Measurements from ENCODE around the gene C5orf15. TPM values are rescaled to one million over a fixed set of nuclear protein-coding genes. Genes with fewer than 3 reads are reported as not detected.
"Not testable (repeated sequence)": the region's sequence is repeated elsewhere in the genome, so short reads cannot be mapped to it uniquely, and the experiment has no call there.

Gene C5orf15
- total RNA-seq, 1 donor from 2014 or later = 63.7 TPM

DNA sequence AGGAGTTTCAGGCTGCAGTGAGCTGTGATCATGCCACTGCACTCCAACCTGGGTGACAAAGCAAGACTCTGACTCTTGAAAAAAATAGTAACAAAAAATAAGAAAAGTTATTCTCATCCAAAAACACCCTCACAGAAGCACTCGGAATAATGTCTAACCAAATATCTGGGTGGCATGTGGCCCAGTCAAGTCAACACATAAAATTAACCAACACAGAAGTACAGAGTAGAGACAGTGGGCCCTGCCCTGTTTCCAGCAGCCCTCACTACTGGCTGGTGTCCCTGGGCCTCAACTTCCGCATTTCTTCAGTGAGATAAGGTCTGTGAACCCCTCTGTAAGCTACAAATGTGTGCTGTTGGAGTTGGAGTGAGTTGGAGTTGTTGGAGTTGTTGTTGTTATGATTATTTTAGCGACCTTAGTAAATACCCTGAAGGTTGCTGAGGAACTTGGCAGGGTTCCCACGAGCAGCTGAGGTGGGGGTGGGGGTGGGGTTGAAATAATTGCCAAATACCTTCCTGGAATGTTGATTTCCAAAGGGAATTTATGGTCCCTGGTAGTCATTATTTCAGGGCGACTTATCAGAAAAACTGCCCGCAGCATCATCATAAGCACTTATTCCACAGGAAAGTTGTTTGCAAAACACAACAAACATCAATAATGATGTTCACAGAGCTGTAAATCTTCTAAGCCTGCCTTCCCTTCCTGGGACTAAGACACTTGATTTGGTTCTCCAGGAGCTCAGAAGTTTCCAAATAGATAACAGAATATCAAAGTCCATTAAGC, 30.2 kb downstream of the C5orf15 start:
- H3K36me3 Mint-ChIP-seq (ENCODE audit: low read depth) = no peaks in the 10 kb centered on the region
- no peak for DNase-seq (ENCODE audit: low spot score)
- H3K27ac Mint-ChIP-seq = no peak overlapping the region

DNA sequence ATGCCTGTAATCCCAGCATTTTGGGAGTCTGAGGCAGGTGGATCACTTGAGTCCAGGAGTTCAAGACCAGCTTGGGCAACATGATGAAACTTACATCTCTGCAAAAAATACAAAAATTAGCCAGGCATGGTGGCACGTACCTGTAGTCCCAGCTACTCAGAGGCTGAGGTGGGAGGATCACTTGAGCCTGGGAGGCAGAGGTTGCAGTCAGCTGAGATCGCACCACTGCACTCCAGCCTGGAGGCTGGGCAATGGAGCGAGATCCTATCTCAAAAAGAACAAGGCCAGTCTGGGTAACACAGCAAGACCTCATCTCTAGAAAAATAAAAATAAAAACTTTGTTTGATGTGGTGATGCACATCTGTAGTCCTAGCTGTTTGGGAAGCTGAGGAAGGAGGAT, 30.8 kb downstream of the C5orf15 start:
- H3K9me3 Mint-ChIP-seq = not testable (repeated sequence)

More for the DNA sequence above, 30.2 kb downstream of the C5orf15 start:
- intact Hi-C loops (cut with micrococcal nuclease) = no loop called here
- Mint-ChIP-seq H3K4me1 (ENCODE audit: low read depth) (peaks cover 21% of the 10 kb centered on the region), H3K4me3 (ENCODE audit: low read depth) (no peak overlapping the region), H3K9me3 (no peaks in the 10 kb centered on the region), H3K27me3 (ENCODE audit: low read depth) (no peaks in the 10 kb centered on the region)

DNA sequence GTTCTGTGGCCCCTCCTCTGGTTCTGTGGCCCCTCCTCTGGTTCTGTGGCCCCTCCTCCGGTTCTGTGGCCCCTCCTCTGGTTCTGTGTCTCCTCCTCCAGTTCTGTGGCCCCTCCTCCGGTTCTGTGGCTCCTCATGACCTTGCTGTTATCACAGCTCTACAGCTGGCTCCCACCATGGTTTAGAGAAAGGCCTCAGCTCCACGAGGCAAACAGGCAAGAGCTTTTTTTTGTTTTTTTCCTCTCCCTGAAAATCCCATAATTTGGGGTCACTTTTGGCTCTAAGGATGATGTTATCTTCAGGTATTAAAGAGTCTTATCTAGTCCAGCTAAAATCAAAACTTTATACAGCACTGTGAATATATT, 31.8 kb downstream of the C5orf15 start:
- H3K27ac Mint-ChIP-seq = peak overlapping the region; percentile 17
- peaks cover 32% of the 10 kb centered on the region for H3K4me1 Mint-ChIP-seq (ENCODE audit: low read depth)
- H3K36me3 Mint-ChIP-seq (ENCODE audit: low read depth) = no peaks in the 10 kb centered on the region
- no peaks in the 10 kb centered on the region for H3K9me3 Mint-ChIP-seq
- DNase-seq (ENCODE audit: low spot score) = no peak
- H3K4me3 Mint-ChIP-seq (ENCODE audit: low read depth) = no peak overlapping the region
- intact Hi-C loops (cut with micrococcal nuclease) = no loop called here
- no peaks in the 10 kb centered on the region for H3K27me3 Mint-ChIP-seq (ENCODE audit: low read depth)

More for the DNA sequence above, 30.8 kb downstream of the C5orf15 start:
- H3K4me3 Mint-ChIP-seq (ENCODE audit: low read depth); H3K27ac Mint-ChIP-seq; intact Hi-C loops (cut with micrococcal nuclease); DNase-seq (ENCODE audit: low spot score); H3K27me3 Mint-ChIP-seq (ENCODE audit: low read depth); H3K36me3 Mint-ChIP-seq (ENCODE audit: low read depth): not testable (repeated sequence)
- peaks cover 27% of the 10 kb centered on the region for H3K4me1 Mint-ChIP-seq (ENCODE audit: low read depth)

DNA sequence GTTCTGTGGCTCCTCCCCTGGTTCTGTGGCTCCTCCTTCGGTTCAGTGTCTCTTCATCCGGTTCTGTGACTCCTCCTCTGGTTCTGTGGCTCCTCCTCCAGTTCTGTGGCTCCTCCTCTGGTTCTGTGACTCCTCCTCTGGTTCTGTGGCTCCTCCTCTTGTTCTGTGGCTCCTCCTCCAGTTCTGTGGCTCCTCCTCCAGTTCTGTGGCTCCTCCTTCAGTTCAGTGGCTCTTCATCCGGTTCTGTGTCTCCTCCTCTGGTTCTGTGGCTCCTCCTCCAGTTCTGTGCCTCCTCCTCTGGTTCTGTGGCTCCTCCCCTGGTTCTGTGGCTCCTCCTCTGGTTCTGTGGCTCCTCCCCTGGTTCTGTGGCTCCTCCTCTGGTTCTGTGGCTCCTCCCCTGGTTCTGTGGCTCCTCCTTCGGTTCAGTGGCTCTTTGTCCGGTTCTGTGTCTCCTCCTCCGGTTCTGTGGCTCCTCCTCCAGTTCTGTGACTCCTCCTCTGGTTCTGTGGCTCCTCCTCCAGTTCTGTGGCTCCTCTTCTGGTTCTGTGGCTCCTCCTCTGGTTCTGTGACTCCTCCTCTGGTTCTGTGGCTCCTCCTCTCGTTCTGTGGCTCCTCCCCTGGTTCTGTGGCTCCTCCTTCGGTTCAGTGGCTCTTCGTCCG, 32.3 kb downstream of the C5orf15 start:
- H3K4me3 Mint-ChIP-seq (ENCODE audit: low read depth); H3K27ac Mint-ChIP-seq; DNase-seq (ENCODE audit: low spot score); H3K36me3 Mint-ChIP-seq (ENCODE audit: low read depth); H3K27me3 Mint-ChIP-seq (ENCODE audit: low read depth); H3K9me3 Mint-ChIP-seq; intact Hi-C loops (cut with micrococcal nuclease): not testable (repeated sequence)
- peaks cover 37% of the 10 kb centered on the region for H3K4me1 Mint-ChIP-seq (ENCODE audit: low read depth)

DNA sequence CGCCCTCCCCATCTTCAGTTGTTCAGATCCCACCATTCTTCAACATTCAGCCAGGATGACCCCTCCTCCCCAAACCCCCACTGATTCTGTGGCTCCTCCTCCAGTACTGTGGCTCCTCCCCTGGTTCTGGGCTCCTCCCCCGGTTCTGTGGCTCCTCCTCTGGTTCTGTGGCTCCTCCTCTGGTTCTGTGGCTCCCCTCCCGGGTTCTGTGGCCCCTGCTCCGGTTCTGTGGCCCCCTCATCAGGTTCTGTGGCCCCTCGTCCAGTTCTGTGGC, 32.8 kb downstream of the C5orf15 start:
- H3K9me3 Mint-ChIP-seq = no peaks in the 10 kb centered on the region
- DNase-seq (ENCODE audit: low spot score) = no peak
- H3K4me3 Mint-ChIP-seq (ENCODE audit: low read depth) = no peak overlapping the region
- no peaks in the 10 kb centered on the region for H3K27me3 Mint-ChIP-seq (ENCODE audit: low read depth)
- H3K36me3 Mint-ChIP-seq (ENCODE audit: low read depth) = no peaks in the 10 kb centered on the region
- no peak overlapping the region for H3K27ac Mint-ChIP-seq
- peaks cover 43% of the 10 kb centered on the region for H3K4me1 Mint-ChIP-seq (ENCODE audit: low read depth)
- intact Hi-C loops (cut with micrococcal nuclease) = no loop called here

DNA sequence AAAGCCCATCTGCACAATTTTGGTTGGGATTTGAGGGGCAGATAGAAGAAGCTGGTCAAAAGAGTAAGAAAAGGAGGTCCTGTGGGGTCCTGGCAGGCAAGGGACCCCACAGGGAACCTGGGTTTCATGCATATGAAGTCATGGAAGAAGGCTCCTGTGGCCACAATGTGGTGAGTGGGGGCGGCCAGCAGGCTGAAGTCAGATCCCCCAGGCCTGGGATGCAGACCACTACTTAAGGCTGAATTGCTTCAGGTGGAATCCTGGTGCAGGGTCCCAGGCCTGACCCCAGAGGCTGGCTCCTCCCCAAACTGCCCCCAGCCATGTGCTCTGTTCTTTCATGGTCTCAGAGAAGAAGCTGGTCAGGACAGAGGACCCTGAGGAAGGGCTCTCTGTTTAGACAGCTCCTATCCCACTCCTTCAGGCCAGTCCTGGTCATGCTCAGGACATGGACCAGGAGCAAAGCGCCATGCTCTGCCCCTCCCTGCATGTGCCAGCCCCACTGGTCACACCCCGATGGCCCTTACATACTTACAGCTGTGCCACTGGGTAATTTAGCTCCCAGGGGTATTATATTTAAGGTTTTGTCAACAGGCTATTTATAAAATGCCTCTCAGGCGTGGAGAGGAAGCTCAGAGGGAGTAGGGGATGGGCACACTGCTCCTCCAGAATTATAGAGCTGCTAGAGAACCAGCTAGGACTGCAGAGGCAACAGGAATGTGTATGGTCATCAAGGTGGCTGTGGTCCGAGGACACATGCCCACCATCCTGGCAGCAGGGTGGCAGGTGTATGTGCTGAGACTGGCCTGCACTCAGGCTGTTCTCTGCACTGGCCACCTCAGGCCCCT, 33.4 kb downstream of the C5orf15 start:
- intact Hi-C loops (cut with micrococcal nuclease) = loop anchor here (5.0 kb wide), 2 partner anchors 43 to 823 kb away; no protein-coding TSS in a partner anchor
- H3K27ac Mint-ChIP-seq = peak overlapping the region; percentile 76
- no peaks in the 10 kb centered on the region for H3K27me3 Mint-ChIP-seq (ENCODE audit: low read depth)
- no peak overlapping the region for H3K4me3 Mint-ChIP-seq (ENCODE audit: low read depth)
- no peaks in the 10 kb centered on the region for H3K9me3 Mint-ChIP-seq
- no peaks in the 10 kb centered on the region for H3K36me3 Mint-ChIP-seq (ENCODE audit: low read depth)
- no peak for DNase-seq (ENCODE audit: low spot score)
- H3K4me1 Mint-ChIP-seq (ENCODE audit: low read depth) = peaks cover 48% of the 10 kb centered on the region

DNA sequence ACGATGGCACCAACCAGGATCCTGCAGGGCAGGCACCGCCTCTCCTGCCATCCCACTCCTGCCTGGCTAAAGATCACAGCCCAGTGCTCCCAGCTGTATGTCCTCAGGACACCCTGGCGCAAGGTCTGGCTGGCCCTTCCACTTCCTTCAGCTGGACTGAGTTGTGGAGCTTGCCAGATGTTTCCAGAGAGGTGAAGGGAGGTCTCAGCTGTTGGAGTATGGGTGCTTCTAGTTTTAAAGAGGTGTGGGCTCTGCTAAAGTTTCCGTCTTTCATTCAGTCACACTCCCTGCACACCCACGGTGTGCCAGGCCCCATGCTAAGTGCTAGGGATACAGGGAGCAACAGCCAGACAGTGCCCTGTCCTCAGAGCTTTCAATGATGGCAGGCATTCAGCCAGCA, 34.1 kb downstream of the C5orf15 start:
- no peaks in the 10 kb centered on the region for H3K36me3 Mint-ChIP-seq (ENCODE audit: low read depth)
- no peak for DNase-seq (ENCODE audit: low spot score)
- H3K27me3 Mint-ChIP-seq (ENCODE audit: low read depth) = no peaks in the 10 kb centered on the region
- peaks cover 50% of the 10 kb centered on the region for H3K4me1 Mint-ChIP-seq (ENCODE audit: low read depth)
- H3K9me3 Mint-ChIP-seq = no peaks in the 10 kb centered on the region
- no peak overlapping the region for H3K4me3 Mint-ChIP-seq (ENCODE audit: low read depth)
- intact Hi-C loops (cut with micrococcal nuclease) = loop anchor here (5.0 kb wide), 2 partner anchors 42 to 822 kb away; no protein-coding TSS in a partner anchor
- H3K27ac Mint-ChIP-seq = peak overlapping the region; percentile 76

DNA sequence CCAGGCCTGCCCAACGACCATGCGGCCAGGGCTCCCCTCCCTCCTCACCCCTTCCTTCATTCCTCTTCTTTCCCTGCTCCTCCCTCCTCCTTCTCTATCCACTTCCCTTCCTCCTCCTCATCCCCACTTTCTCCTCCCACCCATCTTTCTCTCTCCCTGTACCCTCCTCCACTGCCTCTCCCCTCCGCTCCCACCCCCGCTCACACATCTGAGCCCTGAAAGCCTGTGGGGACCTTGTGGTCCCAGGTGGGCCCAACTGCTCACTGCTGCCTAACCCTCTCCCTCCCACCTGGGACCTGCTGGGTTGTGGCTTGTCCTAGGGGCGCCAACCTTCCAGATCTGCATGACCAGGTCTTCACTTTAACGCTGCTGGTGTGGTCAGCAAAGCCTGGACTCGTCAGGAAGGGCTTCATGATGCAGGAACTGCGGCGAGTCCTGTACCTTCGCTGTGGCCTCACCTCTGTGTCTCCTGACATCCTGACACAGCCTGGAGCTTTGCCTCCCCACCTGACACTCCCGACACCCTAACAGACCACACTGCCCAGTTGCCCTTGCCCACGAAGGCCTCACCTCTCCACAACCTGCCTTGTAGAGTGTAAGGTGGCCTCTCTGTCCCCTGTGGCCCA, 34.6 kb downstream of the C5orf15 start:
- no peaks in the 10 kb centered on the region for H3K9me3 Mint-ChIP-seq

DNA sequence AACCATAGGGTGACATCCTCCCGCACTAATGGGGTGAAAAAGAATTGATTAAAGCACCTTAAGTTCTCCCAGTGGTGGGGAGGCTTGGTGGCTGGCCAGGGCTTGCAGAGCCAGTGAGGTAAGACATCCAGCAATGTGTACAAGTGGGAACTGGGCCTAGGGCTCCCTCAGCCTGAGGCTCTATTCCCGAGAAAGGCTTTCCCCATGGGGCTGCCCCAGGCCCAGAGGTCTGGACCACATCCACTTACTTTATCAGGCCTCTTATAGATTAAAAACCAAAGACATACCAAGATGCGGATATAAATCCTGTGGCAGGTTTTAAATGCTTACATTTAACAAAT, 35.3 kb downstream of the C5orf15 start:
- Mint-ChIP-seq H3K4me3 (ENCODE audit: low read depth) (no peak overlapping the region), H3K4me1 (ENCODE audit: low read depth) (peaks cover 52% of the 10 kb centered on the region), H3K27me3 (ENCODE audit: low read depth) (no peaks in the 10 kb centered on the region), H3K27ac (peak overlapping the region; percentile 69), H3K36me3 (ENCODE audit: low read depth) (no peaks in the 10 kb centered on the region), H3K9me3 (no peaks in the 10 kb centered on the region)
- intact Hi-C loops (cut with micrococcal nuclease) = loop anchor here (5.0 kb wide), 2 partner anchors 41 to 821 kb away; no protein-coding TSS in a partner anchor
- no peak for DNase-seq (ENCODE audit: low spot score)

More for the DNA sequence above, 34.6 kb downstream of the C5orf15 start:
- no peaks in the 10 kb centered on the region for H3K27me3 Mint-ChIP-seq (ENCODE audit: low read depth)
- intact Hi-C loops (cut with micrococcal nuclease) = loop anchor here (5.0 kb wide), 2 partner anchors 41 to 821 kb away; no protein-coding TSS in a partner anchor
- H3K4me3 Mint-ChIP-seq (ENCODE audit: low read depth) = no peak overlapping the region
- peaks cover 50% of the 10 kb centered on the region for H3K4me1 Mint-ChIP-seq (ENCODE audit: low read depth)
- peak overlapping the region; percentile 76 for H3K27ac Mint-ChIP-seq
- no peak for DNase-seq (ENCODE audit: low spot score)
- H3K36me3 Mint-ChIP-seq (ENCODE audit: low read depth) = no peaks in the 10 kb centered on the region

DNA sequence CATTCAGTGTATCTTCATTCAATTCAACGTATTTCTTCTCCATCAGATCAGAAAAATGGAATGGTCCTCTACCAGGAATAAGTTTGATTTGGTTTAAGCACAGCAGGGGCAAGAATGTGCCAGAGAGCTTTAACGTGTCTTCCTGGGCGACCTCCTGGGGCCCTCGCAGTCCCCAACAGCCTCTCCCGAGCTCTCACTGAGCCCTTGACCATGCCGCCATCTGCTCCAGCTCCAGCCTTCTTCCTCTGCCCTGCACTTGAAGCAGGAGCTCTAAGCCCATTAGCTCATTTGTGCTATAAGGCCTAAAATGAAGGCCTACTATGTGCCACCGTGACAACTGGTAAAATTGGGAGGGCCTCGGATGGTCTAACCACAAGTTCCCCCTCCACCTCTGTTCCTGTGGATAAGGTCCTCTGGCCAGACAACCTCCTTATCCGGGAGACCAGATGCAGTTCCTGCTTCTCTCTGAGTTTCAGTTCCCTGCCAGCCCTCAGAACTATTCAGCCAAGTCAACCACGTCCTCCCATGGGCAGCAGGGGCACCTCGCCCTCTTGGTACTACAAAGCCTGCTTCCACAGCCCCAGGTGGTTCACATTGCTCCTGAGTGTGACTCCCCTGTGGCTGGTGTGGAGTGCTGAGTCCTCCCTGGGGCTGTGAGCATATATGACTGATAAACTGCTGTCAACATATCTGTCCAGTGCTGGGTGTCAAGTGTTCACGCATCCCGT, 35.8 kb downstream of the C5orf15 start:
- Mint-ChIP-seq H3K36me3 (ENCODE audit: low read depth) (no peaks in the 10 kb centered on the region), H3K9me3 (no peaks in the 10 kb centered on the region), H3K4me3 (ENCODE audit: low read depth) (no peak overlapping the region), H3K27me3 (ENCODE audit: low read depth) (no peaks in the 10 kb centered on the region), H3K27ac (peak overlapping the region; percentile 69), H3K4me1 (ENCODE audit: low read depth) (peaks cover 53% of the 10 kb centered on the region)
- no peak for DNase-seq (ENCODE audit: low spot score)
- intact Hi-C loops (cut with micrococcal nuclease) = loop anchor here (5.0 kb wide), 2 partner anchors 40 to 820 kb away; no protein-coding TSS in a partner anchor

DNA sequence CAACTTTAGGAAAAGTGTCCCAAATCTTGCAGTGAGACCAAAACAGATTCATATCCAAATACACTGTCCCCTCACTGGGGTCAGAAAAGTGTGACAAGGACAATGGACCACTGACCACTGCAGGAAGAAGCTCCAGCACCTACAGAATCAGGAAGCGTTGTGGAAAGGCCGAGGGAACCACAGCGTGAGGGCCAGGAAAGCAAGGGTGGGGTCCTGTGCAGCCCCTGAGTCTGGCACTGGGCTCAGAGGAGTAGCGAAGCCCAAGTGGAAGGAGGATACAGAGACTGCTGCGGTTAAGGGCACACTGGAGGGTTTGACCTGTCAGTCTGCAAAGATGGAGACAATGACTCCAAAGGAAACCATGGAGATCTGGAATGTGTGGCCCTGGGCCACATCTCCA, 36.9 kb downstream of the C5orf15 start:
- intact Hi-C loops (cut with micrococcal nuclease) = loop anchor here (5.0 kb wide), 2 partner anchors 39 to 819 kb away; no protein-coding TSS in a partner anchor
- no peaks in the 10 kb centered on the region for H3K27me3 Mint-ChIP-seq (ENCODE audit: low read depth)
- no peak overlapping the region for H3K4me3 Mint-ChIP-seq (ENCODE audit: low read depth)
- peaks cover 55% of the 10 kb centered on the region for H3K4me1 Mint-ChIP-seq (ENCODE audit: low read depth)
- peak overlapping the region; percentile 97 for H3K27ac Mint-ChIP-seq
- H3K36me3 Mint-ChIP-seq (ENCODE audit: low read depth) = no peaks in the 10 kb centered on the region
- H3K9me3 Mint-ChIP-seq = no peaks in the 10 kb centered on the region
- no peak for DNase-seq (ENCODE audit: low spot score)

DNA sequence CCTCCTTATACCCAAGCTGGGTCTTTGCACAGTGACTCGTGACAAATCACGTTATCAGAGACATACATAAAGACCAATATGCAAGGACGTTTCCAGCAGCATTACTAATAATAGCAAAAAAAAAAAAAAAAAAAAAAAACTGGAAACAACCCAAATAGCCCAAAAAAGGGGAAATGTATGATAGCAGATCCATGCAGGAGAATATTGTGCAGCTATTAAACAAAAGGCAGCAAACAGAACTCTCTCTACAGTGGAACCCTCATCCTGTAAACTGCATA, 37.7 kb downstream of the C5orf15 start:
- peak overlapping the region; percentile 97 for H3K27ac Mint-ChIP-seq
- no peaks in the 10 kb centered on the region for H3K27me3 Mint-ChIP-seq (ENCODE audit: low read depth)
- peaks cover 55% of the 10 kb centered on the region for H3K4me1 Mint-ChIP-seq (ENCODE audit: low read depth)
- DNase-seq (ENCODE audit: low spot score) = no peak
- no peaks in the 10 kb centered on the region for H3K36me3 Mint-ChIP-seq (ENCODE audit: low read depth)
- intact Hi-C loops (cut with micrococcal nuclease) = loop anchor here (1.0 to 5.0 kb wide), 4 partner anchors 38 to 818 kb away; partner anchors contain the start of gene C5orf15
- H3K4me3 Mint-ChIP-seq (ENCODE audit: low read depth) = peak overlapping the region; percentile 54
- H3K9me3 Mint-ChIP-seq = no peaks in the 10 kb centered on the region
